CD4-positive, alpha-beta T cell treated with Interferon alpha-2 for 1 hour (primary cell): ENCODE measurements around the gene TACC2.
"Not testable (repeated sequence)": the region's sequence is repeated elsewhere in the genome, so short reads cannot be mapped to it uniquely, and the experiment has no call there.

Source experiments
- DNase-seq, 2 donors: peaks; one replicate each; pipeline ENCODE4 v3.0.0-alpha.2; 2020 to 2022

Gene TACC2

DNA sequence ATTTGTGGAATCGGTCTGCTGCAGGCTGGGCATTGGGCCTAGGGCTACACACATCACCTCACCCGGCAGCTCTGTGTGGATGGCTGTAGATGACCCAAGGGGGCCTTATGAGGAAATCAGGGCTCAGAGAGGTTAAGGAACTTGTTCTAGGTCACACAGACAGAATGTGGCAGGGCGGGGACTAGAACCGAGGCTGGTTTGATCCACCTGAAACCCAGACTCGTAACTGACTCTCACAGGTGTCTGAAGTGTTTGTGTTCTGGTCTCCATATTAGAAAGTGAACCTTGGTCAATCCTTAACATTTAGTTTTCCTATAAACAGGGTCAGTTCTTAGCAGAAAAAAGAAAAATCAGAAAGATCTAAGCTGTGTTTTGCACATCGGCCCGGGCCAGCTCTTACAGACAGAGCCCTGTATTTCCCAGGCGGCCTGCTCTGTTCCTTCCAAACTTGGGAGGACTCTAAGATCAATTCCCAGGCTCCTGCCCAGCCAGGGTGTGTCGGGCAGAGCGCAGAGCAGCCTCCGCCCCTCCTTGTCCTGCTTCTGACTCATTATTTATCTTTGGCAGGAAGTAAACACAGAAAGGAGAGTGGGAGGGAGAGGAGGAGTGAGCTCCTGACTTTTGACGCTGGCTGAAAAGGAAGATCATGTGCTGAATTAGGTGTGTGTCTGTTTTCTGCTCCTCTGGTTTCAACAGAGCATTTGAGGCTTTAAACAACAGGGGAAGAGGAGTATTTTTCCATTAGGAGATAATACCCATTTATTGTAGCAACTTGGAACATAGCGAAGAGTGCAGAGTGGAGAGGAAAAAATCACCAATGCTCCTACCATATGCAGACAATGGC, 74.1 kb downstream of the TACC2 start:
- no peak for DNase-seq

DNA sequence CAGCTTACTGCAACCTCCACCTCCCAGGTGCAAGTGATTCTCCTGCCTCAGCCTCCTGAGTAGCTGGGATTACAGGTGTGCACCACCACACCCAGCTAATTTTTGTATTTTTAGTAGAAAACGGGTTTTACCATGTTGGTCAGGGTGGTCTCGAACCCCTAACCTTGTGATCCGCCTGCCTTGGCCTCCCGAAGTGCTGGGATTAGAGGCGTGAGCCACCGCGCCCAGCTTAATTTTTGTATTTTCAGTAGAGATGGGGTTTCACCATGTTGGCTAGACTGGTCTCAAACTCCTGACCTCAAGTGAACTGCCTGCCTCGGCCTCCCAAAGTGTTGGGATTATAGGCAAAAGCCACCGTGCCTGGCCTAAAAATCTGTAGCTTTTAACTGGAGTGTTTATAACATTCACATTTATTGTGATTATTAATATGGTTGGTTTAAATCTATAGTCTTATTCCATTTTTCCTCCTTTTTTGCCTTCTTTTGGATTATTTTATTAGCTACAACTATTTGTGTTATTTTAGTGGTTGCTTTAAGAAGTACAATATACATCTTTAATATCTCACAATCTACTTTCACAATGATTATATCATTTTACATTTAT, 77.5 kb downstream of the TACC2 start:
- not testable (repeated sequence) for DNase-seq

GRCh38 chr10:122068844-122069243, 79.9 kb downstream of the TACC2 start:
- no peak for DNase-seq

DNA sequence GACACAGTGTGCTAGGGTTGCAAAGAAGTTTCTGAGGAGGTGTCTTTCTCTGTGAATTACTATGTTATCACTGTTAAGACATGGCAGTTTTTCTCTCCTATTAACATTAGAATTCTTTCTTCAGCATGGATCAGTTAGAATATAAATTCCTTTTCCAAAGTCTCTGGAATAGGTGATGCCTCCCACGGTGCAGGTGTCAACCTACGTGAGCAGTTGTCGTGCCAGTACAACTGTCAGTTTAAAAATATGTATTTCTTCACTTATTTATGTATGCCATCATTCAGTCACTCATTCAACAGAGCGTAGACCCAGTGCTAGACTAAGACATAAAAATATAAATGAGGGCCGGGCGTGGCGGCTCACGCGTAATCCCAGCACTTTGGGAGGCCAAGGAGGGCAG, 83.5 kb downstream of the TACC2 start:
- DNase-seq, result no peak

- DNase-seq, result no peak
Observed at GRCh38 chr10:122073508-122073907, 84.5 kb downstream of the TACC2 start.

DNA sequence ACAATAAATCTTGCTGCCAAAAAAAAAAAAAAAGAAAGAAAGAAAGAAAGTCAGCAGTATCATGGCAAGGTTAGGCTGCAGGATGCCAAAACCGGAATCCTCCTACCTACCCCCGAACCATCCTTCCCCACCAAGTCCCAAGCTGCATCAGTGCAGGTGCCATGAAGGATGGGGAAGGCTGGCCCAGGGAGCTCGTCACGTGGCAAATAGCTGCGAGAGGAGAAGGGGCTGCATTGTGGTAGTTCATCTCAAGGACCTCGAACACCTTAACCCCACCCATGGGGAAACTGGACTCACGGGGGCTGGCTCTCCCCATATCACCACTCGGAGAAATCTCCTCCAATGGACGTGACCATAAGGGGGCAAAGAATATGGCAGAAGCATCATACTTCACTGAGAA, 86.2 kb downstream of the TACC2 start:
- no peak for DNase-seq

DNA sequence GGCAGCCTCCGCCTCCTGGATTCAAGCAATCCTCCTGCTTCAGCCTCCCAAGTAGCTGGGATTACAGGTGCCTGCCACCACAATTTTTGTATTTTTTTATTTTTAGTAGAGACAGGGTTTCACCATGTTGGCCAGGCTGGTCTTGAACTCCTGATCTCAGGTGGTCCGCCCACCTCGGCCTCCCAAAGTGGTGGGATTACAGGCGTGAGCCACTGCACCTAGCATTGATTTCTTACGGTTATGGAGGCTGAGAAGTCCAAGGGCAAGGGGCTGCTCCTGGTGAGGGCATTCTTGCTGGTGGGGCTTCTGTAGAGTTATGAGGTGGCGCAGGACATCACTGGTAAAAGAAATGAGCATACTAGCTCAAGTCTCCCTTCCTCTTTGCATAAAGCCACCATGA, 86.9 kb downstream of the TACC2 start:
- not testable (repeated sequence) for DNase-seq

- DNase-seq, result no peak
Observed at GRCh38 chr10:122077311-122077875, 88.4 kb downstream of the TACC2 start.

DNA sequence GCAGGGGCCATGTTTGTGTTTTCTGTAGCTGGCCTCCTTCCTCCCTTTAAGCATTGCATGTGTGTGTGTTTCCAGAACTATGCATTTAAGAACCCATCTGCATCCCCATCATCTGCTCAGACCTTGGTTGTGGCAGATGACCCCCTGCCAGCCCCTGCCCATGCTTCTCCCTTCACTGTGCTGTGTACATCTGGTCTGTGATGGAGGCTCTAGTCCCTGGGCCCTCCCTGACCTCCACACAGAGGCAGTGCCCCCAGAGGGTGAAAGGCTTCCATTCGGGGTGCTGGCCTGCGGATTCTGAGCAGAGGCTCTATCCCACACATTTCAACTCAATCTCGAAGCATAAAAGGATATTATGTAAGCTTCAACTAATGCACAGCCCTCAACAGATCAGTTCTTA, 89.4 kb downstream of the TACC2 start:
- DNase-seq, result no peak

- DNase-seq, result no peak
Observed at GRCh38 chr10:122078965-122079795, 90.2 kb downstream of the TACC2 start.

DNA sequence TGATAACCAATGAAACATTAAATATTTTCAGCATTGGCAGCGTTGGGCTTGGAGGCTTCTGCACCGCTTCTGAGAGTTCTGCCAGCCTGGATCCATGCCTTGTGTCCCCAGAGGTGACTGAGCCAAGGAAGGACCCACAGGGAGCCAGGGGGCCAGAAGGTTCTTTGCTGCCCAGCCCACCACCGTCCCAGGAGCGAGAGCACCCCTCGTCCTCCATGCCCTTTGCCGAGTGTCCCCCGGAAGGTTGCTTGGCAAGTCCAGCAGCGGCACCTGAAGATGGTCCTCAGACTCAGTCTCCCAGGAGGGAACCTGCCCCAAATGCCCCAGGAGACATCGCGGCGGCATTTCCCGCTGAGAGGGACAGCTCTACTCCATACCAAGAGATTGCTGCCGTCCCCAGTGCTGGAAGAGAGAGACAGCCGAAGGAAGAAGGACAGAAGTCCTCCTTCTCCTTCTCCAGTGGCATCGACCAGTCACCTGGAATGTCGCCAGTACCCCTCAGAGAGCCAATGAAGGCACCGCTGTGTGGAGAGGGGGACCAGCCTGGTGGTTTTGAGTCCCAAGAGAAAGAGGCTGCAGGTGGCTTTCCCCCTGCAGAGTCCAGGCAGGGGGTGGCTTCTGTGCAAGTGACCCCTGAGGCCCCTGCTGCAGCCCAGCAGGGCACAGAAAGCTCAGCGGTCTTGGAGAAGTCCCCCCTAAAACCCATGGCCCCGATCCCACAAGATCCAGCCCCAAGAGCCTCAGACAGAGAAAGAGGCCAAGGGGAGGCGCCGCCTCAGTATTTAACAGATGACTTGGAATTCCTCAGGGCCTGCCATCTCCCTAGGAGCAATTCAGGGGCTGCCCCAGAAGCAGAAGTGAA, 93.9 kb downstream of the TACC2 start:
- DNase-seq, result no peak

DNA sequence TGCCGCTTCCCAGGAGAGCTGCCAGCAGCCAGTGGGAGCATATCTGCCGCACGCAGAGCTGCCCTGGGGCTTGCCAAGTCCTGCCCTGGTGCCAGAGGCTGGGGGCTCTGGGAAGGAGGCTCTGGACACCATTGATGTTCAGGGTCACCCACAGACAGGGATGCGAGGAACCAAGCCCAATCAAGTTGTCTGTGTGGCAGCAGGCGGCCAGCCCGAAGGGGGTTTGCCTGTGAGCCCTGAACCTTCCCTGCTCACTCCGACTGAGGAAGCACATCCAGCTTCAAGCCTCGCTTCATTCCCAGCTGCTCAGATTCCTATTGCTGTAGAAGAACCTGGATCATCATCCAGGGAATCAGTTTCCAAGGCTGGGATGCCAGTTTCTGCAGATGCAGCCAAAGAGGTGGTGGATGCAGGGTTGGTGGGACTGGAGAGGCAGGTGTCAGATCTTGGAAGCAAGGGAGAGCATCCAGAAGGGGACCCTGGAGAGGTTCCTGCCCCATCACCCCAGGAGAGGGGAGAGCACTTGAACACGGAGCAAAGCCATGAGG, 94.6 kb downstream of the TACC2 start:
- no peak for DNase-seq

- DNase-seq, result no peak
Observed at GRCh38 chr10:122084286-122085041, 95.5 kb downstream of the TACC2 start.

- DNase-seq, result no peak
Observed at GRCh38 chr10:122085423-122085911, 96.5 kb downstream of the TACC2 start.

- no peak for DNase-seq
Observed at GRCh38 chr10:122086416-122087240, 97.7 kb downstream of the TACC2 start.

DNA sequence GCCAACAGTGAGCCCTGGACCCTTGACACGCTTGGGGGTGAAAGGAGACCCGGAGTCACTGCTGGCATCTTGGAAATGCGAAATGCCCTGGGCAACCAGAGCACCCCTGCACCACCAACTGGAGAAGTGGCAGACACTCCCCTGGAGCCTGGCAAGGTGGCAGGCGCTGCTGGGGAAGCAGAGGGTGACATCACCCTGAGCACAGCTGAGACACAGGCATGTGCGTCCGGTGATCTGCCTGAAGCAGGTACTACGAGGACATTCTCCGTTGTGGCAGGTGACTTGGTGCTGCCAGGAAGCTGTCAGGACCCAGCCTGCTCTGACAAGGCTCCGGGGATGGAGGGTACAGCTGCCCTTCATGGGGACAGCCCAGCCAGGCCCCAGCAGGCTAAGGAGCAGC, 98.5 kb downstream of the TACC2 start:
- no peak for DNase-seq

GRCh38 chr10:122089311-122090017, 100.5 kb downstream of the TACC2 start:
- no peak for DNase-seq

DNA sequence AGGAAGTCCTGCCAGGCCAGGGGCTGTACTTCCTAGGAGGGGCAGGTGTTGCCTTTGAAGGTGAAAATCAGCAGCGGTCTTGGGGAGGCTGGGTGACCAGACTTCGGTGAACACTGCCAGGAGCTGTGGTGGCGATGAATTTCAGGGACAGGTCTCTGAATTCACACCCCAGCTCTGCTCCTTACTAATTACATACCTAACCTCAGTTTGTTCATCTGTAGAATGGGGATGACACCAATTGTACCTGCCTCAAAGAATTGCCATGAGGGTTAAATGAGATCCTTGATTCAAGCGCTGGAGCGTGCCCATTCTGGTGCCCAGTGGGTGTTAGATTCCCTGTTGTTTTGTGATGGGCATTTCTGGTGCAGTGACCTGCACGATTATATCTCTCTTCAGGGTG, 102.8 kb downstream of the TACC2 start:
- DNase-seq, result no peak

DNA sequence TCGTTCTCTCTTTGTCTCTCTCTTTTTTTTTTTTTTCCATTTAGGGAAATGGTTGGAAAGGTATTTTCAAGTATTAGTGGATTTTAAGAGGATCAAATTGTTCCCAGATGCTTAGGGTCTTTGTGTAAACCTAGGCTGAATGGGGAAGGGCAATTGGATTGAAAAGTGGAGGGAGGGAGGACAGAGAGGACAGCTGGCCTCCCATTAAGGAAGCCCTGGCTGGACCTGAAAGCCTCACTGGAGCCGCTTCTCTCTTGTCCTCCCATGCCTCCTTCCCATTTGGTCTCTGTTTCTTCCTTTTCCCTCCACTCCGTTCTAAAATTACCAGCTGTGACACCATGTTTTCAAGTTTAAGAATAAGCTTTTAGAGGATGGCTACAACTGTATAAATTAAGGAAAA, 104.1 kb downstream of the TACC2 start:
- DNase-seq, result no peak
